CD4-positive, alpha-beta T cell treated with Interferon alpha-2 for 1 hour (primary cell): Measurements from ENCODE around the gene PLA2G3.
"Not testable (repeated sequence)": the region's sequence is repeated elsewhere in the genome, so short reads cannot be mapped to it uniquely, and the experiment has no call there.

ENCODE experiments used
- DNase-seq, 2 donors: peaks; one replicate each; pipeline ENCODE4 v3.0.0-alpha.2; 2020 to 2022

The PLA2G3 gene

DNA sequence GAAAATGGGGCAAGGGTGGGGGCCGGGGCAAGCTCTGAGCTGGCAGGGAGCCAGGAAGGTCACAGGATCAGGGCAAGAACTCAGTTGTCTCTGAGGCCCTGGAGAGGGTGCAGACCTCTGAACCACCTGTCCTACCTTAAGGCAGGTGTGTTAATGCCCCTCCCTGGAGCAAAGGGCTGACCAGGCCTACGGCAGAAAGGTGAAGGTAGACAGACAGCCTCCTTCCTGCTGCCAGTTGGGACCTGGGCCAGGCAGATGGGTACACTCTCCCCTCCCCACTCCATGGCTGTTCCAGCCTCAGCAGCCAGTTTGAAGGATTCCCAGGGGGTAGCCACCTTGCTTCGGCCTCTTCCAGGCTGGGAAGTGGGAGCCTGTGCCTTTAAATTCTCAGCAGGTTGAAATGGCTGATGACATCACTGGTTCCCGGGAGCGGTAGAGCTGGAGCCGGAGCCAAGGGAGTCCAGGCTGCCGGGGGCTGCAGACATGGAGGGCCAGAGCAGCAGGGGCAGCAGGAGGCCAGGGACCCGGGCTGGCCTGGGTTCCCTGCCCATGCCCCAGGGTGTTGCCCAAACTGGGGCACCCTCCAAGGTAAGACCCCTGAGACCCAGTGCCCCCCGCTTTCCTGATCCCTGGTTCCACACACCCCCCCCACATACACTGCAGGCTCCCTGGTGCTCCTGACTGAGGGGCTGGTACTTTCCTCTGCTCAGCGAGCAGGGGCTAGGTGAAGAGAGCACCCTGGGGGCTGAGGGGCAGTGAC, 17.6 kb downstream of the PLA2G3 start, which contains the start of gene INPP5J:
Gene INPP5J, plus strand, starts transcription at position 435 of the 760 bp plus-strand sequence. Its CDS starts 49 bp downstream, at position 484.
- no peak for DNase-seq

DNA sequence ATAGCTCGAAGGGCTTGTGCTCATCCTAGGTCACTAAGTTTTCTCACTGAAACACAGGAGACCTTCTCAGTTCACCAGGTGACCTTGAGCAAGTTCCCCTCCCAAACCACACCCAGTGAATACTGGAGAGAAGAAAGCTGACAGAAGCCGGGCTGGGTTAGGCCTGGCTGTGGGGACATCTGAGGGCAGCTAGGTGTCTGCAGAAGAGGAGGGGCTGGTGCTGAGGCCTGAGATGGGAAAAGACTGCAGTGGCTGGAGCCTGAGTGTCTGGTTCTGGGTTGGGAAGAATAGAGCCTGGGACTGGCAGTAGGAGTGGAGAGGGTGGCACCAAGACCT, 18.1 kb downstream of the PLA2G3 start:
- DNase-seq, result no peak

DNA sequence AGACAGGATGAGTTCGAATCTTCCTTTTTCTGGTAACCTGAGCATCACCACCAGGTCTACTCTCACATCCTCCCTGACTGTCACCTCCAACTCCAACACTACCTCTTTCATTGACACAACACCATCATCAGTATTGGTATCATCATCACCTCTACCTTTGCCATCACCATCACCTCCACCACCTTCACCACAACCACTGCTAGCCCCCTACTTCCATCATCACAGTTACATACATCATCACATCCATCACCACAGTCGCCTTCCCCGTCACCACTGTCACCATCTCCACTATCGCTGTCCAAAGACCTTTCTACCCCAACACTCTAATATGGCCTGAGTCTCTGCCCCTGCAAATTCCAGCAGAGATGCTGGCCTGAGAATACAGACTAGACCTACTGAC, 18.9 kb downstream of the PLA2G3 start:
- DNase-seq, result no peak

DNA sequence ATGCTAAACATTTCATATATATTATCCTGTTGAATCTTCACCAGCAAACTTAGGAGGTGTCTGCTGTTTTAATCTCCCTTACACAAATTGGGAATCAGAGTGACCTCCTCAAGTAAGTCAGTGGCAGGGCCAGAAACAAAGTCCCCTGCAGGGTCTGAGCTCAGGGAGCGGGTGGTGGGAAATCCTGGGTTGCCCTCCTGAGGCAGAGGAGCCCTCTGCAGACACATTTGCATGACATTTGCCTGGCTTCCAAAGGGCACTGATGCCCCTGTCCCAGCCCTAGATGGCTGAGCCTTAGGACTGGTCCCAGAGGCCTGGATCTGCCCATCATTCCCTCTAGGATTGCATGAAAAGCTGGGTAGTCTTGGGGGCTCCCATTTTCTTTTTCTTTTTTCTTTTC, 19.7 kb downstream of the PLA2G3 start:
- no peak for DNase-seq

DNA sequence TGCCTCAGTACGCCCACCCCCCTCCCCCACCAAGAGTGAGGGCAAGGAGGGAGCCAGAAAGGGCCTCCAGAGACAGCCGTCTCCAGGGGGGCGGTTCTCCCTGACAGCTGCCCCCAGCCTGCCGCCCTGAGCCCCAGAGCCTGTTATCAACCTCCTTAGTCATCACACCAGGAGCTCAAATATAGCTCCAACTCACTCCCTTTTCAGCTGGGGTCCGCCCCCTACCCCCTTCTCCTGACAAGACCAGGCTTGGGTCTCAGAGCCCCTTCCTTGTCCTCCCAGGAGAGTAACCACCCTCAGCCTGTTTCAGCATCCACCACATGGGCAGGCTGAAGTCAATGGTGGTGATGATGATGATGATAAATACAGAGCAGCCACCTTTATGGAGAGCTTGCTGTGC, 20.1 kb downstream of the PLA2G3 start:
- DNase-seq, result no peak

DNA sequence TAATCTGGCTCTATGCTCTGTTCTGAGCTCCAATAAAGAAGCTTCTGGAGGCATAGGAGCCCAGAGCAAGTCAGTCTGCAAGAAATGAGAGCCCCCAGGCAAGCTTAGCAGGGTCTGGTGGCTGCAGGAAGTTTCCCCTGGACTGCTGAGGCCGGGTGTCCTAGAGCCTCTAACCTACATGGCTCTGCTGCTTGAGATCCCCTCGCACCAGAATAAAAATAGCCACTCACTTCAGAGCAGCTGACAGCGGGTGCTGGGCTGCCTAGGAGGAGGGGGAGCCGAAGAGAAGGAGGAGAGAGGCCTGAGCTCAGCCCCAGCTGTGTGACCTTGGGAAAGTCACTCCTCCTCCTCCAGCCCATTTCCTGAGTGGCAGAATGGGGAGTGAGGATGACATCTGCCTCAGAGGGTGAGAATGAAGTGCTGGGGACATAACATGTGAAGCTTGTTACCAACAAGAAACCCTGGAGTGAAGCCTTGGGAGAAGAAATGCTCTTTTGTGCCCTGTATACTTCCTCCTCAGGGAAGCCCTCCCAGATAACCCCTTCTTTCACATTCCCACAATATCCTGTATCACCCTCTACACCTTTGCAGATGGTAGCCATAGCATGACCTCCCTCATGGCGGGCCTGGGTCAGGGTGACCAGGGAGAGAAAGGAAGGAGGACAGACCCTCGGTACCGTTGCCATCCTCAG, 21.1 kb downstream of the PLA2G3 start:
- no peak for DNase-seq

DNA sequence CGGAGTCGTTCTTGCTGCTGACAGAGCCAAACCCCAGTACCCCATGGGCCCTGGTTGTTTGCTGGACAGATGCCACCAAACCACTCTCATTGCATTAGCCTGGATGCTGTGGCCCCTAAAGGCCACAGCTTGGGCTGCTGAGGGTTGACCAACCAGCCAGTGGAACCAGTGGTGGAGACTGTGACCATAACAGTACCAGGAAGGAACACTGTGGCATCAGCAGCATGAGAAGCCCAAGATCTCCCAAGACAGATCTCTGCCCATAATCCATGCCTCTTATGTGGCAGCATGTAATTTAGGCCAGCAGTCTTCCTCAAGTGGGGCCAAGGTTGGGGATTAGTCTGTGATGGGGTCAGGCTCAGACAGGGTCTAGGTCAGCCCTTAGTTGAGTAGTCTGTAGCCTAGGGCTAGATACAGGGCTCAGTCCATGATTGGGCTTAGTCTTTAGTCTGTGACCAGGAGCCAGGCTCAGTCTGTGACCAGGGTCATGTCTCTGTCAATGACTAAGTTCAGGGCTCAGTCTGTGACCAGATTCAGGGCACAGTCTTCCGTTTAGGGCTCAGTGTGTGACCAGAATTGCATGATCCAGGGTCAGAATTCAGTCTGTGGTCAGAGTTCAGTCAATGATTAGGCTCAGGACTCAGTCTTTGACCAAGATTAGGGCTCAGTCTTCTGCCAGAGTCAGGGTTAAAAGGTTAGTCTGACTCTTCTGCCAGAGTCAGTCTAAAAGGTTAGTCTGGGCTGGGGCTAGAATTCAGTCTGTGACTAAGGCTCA, 22.1 kb downstream of the PLA2G3 start:
- DNase-seq, result no peak

DNA sequence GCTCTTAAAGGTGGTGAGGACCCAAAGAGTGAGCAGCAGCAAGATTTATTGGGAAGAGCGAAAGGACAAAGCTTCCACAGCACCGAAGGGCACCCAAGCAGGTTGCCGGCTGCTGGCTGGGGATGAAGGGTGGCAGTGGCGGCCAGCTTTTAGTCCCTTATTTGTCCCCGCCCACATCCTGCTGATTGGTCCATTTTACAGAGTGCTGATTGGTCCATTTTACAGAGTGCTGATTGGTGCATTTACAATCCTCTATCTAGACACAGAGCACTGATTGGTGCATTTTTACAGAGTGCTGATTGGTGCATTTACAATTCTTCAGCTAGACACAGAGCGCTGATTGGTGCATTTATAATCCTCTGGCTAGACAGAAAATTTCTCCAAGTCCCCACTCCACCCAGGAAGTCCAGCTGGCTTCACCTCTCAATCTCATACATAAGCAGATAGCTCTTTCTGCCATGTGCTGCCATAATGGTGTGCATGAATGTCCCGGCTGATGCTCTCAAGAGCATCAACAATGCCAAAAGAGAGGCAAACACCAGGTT, 27.7 kb downstream of the PLA2G3 start:
- not testable (repeated sequence) for DNase-seq

DNA sequence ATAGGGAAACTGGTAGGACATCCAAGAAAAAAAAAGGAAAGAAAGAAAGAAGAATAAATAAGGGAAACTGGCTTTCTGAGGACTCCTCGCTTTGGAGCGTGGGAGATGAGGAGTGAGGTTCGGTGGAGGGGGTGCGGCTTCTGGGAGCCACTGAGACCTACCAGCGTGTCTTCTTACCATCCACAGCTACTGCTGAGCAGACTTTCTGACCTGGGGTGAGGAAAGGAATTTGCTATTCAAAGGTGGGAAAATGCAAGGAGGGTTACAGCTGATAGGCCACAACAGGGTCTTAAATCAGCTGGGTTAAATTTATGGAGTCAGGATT, 32.5 kb downstream of the PLA2G3 start:
- no peak for DNase-seq

DNA sequence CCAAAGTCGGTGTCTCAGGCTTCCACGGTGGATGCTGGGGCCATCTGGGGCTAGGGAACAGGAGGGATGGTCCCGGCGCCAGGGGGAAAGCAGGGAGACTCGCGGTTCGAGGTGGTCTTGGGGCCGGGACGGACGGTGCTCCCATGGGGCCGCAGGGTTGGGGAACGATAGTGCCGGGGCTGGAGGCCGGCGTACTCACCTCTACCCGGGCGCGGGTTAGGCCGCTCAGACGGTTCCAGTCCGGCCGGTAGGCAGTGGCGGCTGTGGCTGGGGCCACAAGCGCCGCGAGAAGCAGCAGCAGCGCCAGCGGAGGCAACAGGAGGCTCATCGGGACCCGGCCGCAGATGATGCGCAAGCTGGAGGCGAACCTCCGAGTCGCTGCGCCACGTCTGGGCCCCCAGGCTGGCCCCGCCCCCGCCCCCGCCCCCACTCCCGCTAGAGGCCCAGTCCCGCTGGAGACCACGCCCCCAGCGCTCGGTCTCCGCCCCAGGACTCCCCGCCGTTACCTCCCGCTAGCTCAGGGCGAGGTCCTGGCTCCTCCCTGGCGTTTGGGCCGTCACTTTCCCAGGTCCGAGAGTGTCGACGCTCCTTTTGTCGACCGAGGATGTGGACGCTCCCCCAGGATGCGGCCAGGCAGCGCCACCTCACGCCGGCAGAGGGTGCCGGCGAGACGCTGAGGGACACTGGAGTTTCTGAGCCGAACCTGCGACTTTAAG, 33.0 kb downstream of the PLA2G3 start, which contains the start of gene SELENOM:
Gene SELENOM, minus strand, starts transcription at position 391 of the 716 bp plus-strand sequence. Its CDS starts 63 bp downstream, at position 328.
- peak; percentile 89 to 92 for DNase-seq

DNA sequence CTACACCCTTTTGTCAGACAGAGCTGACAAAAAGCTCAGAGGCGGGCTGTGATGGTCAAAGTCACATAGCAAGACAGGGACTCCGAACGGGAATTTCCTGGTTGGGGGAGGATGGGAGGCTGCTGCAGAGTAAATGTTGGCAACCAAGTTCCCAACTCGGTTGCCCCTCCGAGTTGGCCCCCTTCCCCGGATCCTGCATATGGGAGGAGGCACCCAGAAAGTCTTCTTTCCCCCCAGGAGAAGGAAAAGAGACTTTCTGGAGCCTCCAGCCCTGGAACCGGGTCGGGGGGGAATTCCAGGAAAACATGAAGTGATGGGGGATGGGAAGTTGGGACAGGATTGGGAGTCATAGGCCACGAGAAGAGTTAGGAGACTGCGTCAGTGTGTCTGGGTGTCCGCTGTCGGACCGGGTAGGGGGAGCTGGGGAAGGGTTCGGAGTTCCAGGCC, 33.6 kb downstream of the PLA2G3 start:
- no peak for DNase-seq

DNA sequence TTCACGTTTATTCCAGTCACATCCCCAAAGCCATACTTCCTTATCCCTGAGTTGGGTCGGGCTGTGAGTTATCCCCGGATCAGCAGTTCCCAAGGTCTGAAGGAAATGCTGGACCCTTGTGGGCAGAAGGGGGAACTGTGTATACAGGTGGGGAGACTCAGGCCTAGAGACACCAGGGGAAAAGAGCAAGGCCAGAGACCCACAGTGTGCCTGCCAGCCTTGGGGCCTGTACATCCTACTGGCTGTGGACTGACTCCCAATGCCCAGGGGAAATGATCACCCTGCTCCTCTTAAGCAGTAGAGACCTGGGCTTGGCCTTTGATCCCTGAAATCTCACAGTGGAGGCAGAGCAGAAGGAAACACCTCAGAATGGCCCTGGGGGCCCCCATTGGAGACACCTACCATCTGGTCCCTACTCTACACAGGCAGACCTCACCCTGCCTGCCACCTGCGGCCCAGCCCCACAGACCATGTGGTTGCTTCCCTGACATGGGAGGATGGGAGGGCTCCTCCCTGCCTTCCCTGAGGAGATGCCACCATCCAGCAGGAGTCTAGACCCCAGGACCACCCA, 34.2 kb downstream of the PLA2G3 start:
- no peak for DNase-seq

DNA sequence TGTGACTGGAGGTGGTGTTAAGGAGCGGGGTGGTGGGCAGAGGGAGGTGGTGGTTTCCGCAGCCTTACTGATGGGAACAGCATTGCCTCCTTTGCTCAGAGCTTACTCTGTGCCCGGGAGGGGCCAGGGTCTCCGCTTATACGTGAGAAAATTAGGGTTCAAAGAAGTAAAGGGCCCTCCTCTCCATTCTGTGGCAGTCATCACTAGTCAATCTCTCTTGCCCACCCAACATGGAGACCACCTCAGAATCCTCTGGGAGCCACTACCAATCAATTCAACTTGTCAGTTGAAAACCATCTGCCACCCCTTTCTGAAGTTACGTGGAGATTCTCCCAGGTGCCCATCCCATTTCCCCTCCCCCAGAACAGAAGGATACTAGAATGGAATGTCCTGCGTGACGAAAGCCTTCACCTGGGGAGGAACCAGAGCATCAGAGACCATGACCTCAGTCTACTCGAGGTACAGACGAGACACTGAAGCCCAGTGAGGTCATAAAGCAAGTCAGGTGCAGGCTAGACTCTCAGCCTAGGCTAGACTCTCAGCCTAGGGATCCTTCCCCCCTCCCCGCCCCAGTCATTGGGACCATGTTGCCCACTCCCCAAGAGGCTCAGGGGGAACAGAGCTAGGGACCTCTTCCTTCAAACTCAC, 34.9 kb downstream of the PLA2G3 start:
- no peak for DNase-seq

DNA sequence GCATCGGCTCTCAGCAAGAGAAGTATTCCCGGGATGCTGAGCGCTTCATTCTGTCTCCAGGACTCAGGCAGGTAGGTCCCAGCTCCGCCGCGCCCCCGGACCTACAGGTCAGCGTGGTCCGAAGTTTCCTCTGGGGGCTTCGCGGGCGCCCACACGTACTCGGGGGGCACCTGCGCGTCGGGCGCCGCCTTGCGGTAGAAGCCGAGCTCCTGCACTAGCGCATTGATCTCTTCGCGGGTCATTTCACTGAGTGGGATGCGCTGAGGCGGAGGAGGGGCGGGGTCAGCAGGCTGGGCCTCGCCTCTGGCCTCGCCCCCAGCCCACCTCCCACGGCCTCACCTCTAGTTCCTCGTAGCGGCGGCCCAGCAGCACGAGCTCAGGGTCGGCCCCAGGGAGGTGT, 35.4 kb downstream of the PLA2G3 start:
- DNase-seq, result peak in 1 of 2 donors; percentile 32

DNA sequence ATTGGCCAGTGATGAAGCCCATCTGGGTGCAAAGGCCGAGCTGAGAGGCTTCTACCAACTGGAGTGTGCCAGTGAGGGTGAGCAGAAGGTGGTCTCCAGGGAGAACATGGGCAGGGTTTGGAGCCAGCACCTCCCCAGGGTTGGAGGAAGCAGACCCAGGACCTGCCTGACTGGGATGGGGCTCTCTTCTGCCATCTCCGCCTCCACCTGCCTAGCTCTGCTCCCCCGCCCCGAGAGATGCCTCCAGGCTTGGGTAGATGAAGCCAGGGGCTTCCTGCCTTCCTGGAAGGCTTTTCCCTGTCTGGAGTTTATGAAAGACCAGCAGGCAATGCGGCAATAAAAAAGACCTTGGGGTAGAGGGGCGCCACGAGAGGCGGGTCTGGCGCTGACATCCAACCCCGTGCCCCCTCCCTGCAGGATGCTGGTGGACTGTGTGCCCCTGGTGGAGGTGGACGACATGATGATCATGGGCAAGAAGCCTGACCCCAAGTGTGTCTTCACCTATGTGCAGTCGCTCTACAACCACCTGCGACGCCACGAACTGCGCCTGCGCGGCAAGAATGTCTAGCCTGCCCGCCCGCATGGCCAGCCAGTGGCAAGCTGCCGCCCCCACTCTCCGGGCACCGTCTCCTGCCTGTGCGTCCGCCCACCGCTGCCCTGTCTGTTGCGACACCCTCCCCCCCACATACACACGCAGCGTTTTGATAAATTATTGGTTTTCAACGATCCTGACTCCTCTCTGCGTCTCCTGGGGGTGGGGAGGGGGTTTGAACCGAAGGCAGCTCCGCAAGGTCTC, 36.2 kb downstream of the PLA2G3 start:
- DNase-seq, result no peak

DNA sequence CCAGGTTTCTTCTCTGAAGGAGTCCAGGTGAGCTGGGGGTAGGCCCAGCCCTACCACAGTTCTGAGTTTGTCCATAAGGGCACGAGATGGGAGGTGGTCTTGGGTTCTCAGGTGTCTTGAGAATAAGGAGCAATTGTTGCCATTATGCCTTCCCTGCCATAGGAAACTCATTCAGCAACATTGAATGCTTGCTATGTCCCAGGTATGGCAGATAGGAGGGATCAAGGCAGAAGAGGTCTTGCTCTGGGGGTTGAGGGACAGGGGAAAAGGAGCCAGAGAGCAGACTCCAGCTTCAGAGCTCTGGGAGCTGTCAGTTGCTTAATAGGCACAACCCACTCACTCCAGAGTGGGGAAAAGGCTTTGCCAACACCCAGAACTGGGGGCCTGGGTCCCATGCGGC, 37.2 kb downstream of the PLA2G3 start:
- no peak for DNase-seq

DNA sequence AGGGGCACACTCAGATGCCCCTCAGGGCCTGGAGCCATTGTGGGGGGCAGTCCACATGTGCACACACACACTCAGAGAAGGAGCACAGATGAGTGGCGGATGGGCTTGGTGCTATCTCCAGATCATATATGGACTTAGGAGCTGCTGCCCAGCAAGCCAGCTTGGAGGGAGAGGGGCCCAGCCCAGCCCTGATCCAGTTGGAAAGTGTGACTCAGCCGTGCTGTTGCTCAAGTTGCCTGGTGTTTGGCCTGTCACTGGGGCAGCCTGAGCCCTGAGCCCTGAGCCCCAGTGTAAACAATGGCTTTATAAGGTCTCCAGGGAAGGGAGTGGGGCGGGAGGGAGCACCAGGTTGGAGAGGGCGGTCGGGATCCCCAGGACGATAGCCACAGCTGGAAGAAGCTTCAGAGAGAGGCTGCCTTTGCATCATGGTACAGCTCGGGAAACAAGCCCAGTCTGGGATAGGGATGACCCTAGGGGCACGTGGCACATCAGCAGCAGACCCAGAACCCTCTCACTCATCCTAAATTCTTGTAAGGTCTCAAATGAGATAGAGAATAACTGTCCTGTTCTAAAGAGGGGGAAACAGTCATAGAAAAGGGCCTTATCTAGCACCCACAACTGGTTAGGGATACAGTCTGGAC, 37.7 kb downstream of the PLA2G3 start:
- no peak for DNase-seq

DNA sequence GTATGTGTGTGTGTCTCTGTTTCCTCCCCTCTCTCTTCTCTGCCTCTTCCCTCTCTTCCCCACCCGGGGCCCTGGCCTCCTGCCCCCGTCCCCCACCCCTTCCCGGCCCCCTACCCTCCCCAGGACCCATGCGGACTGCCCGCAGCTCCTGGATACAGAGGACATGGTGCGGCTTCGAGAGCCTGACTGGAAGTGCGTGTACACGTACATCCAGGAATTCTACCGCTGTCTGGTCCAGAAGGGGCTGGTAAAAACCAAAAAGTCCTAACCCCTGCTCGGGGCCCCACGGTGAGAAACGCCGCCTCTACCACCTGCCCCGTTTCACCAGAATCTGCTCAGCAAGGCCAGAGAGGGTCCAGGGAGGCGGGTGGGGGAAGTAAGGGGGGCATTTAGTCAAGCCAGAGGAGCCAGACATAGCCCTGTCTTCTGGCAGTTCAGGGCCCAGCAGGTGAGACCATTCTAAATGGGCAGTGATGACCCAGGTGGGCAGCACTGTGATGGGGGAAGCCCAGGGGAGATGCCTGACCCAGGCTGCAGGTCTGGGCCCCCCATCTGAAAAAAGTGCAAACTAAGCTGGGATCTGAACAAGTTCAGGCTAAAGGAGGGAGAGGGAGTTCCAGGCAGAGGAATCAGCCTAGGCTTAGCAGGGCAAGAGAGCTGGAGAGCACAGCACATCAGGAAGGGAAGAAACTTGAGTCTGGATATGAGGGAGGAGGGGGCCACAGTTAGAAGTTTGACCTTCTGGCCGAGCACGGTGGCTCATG, 39.4 kb downstream of the PLA2G3 start:
- DNase-seq, result no peak
